Inferior parietal cortex (tissue), 1 donor: Measurements from ENCODE around the gene FOXL3.

Experiments
- DNase-seq: peaks from one replicate; pipeline ENCODE4 v3.0.0-alpha.2; 2016; ENCODE audit errors: extremely low spot score

The FOXL3 gene

DNA sequence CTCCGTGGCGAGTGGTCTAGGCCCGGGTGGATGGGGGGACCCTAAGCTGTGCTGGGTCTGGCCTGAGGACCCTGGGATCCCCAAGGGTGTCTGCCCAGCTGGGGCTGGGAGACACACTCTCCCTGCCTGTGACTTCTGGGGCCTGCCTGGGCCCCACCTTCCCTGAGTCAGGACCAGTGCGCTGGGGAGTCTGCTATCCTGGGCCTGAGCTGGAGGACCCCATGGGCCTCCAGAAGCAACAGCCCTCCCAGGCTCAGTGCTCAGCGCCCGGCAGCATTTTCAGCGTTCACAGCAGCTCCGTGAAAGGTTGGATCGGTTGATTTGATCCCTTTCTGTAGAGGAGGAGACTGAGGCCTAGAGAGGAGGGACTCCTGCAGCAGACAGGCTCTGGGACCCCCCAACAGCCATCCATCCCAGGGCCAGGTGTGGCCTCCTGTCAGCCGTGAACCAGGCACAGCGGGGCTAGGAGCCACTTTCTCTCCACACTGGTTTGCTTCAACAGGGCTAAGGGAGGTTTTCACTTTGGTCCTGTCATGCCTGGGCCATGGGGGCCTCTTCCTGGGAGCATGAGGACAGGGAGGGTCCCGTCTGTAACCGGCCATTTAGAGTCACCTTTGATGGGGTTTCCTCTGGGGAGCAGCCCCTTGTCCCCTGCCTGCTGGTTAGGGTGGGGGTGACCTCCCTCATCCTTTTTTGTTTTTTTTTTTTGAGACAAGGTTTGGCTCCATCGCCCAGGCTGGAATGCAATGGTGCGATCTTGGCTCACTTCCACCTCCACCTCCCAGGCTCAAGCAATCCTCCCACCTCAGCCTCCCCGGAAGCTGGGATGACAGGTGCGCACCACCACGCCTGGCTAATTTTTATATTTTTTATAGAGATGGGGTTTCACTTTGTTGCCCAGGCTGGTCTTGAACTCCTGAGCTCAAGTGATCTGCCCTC lies 12.4 kb downstream of the FOXL3 start:
- DNase-seq: no peak

- DNase-seq: no peak
These were observed 13.5 kb downstream of the FOXL3 start for GRCh38 chr7:303425-303824.

- no peak for DNase-seq
These were observed 14.1 kb downstream of the FOXL3 start for GRCh38 chr7:303884-304573.

GRCh38 chr7:304574-305409 lies 14.8 kb downstream of the FOXL3 start:
- DNase-seq: no peak

DNA sequence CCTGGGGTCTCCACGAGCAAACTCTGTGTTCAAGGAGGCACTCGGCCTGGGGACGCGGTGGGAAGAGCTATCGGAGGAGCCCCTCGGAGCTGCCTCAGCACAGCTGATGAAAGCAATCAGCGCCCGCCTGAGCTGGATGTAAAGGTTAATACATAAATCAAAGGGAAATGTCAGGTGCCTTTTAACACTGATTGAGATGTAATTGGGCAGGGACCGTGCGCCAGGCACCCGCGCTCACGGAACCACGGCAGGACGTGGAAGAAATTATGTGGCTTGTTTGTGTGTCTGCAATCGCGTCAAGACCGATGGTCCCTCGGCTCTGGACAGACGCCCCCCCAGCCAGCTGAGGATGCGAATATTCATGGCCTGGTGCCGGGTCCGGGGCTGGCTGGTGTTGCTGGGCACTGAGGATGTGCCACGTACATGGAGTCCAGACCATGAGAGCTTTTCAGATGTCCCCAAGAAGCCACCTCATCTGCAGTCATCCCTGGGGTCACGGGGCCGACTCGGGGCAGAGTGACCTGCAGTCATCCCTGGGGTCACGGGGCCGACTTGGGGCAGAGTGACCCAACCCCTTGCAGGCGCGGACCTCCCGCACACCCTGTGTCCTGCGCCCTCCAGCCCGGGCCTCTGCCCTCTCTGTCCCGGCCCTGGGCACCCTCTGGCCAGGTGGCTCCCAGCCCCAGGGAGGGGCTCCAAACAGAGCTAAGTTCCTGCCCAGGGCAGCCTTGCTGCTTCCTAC lies 15.6 kb downstream of the FOXL3 start:
- no peak for DNase-seq

DNA sequence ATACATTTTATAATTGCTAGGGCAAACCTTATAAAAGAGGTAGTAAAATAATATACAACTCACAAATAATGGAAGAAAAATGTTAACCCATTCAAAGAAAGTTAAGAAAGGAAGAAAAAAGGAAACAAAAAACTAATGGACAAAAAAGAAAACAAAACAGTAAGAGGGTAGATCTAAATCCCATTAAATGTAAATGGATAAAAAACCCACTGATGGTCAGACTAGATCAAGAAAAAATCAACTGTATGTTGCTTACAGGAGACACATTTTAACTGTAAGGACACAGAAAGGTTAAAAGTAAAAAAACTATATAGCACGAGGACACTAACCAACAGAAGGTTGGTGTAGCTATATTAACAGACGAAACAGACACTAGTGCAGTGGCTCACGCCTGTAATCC lies 18.0 kb downstream of the FOXL3 start:
- DNase-seq: no peak

DNA sequence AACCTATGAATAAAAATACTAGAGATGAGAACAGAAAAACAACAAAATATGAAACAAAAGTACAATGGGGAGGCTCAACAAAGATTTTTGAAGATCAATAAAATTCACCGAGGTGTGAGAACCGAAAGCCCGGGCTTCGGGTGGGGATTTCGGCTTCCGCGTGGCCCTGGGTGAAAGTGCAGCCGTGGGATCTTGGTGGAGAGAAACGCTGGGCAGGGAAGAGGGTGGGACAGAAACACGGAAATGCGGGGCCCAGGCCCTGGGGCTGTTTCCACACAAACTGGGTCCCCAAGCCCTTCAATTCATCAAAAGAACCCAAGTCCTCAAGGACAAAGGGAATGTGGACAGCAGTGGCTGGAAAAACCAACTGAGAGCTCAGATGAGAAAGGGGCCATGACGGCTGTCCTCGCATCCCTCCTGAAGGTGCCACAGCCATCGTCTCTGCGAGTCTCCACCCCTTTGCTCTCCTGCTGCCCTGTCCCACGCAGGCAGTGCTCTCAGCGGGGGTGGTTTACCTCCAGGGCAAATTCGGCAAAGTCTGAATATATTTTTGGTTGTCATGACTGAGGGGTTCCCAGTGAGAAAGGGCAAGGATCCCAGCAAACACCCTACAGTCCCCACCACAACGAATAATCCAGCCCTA lies 19.7 kb downstream of the FOXL3 start:
- no peak for DNase-seq

DNA sequence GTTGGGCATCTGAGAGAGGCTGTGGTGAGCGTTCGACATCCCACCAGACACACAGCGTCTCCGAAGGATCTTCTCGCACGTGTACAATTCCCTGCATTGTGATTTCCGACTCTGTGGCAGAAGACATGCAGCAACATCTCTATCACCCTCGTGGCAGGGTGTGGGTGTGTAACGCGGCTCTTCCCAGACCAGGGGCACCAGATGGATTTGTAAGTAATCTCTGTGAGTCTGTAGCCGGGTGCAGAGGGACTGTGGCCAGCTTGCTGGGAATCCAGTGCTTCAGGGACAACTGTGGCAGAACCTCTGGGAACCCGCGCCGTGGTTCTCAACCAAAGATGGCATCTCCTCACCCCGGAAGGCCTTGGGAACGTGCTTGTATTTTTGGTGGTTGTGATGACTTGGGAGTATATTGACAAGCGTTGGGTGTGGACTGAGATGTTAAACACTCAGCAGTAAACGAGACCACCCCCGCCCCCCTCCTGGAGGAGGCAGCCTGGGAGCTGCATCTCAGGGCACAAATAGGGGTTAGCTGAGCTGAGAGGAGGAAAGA lies 21.2 kb downstream of the FOXL3 start:
- no peak for DNase-seq

DNA sequence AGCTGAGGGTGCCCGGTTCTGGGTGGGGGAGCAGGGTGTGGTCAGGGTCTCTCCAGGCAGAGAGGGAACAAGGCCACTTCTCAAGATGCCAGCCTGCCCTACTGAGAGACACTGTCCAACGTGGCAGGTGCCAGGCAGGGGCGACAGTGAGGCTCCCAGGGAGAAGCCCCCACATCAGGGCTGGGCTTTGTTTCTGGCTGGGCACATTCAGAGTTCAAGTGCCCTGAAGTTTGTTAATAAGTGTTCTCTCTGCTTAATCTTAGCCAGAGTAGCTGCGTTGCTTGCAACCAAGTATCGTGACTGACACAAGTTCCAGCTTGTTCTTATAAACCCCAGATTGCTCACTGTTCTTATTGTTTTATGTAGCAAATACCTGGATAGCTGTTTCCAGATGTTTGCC lies 21.8 kb downstream of the FOXL3 start:
- DNase-seq: no peak

- DNase-seq: no peak
These were observed 22.5 kb downstream of the FOXL3 start for GRCh38 chr7:312424-312823.

DNA sequence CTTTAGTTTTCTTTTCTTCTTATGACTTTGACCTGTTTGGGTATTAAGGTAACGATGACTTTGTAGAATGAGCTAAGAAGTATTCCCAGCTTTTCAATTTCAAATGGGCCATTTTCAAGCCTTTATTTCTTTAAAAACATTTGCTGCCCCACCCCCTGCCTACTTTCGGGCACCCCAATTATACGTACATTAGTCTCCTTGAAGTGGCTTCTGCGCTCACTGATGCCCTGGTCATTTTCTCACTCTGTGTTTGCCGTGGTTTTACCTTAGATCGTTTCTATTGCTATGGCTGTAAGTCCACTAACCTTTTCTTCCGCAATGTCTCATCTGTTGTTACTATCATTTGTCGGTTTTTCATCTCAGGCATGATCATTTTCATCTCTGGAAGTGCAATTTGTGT lies 24.9 kb downstream of the FOXL3 start:
- DNase-seq: no peak

- DNase-seq: no peak
These were observed 25.7 kb downstream of the FOXL3 start for GRCh38 chr7:315516-316265.

GRCh38 chr7:317643-318405 lies 27.9 kb downstream of the FOXL3 start:
- no peak for DNase-seq

DNA sequence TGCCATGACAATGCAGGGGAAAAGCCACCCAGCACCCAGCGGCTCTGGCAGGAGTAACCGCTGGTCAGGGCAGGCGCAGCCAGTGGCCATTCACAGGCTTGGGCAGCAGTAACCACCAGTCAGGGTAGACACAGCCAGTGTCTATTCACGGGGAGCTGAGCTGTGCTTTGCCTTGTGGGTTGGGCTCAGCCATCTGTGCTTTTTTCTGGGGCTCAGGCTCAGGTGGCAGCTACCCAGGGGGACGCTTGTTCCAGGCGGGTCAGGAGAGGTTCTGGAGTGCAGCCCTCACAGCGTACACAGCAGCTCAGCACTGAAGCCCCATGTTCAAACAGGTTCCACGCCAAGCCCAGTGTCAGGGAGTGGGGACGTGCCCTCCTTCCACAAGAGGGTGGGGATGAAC lies 28.5 kb downstream of the FOXL3 start:
- no peak for DNase-seq

- DNase-seq: no peak
These were observed 29.1 kb downstream of the FOXL3 start for GRCh38 chr7:318878-319661.

GRCh38 chr7:320297-320696 lies 30.3 kb downstream of the FOXL3 start:
- no peak for DNase-seq

DNA sequence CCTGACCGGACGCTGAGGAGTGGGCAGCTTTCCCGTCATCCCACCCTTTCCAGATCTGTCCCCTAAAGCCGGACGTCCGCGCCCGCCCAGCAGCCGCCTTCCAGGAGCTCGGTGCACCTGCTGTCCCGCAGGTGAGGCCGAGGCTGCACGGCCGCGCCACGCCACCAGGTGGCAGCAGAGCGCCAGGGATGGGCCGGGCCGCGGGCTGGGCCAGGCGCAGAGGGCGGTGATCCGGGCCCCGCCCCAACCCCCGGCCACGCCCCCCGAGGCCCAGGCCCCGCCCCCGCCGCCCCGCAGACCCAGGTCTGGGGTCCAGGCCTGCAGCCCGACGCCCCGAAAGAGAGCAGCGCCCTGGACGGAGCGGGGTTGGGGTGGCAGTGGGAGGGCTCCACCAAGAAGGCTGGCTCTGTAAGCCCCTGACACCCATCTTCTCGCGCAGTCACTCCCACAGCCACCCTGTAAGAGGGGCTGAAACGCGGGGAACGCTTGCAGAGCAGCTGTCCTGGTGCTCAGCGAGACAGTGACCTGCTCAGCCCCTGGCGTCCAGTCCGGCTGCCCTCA lies 32.2 kb downstream of the FOXL3 start:
- DNase-seq: peak; percentile 58

- no peak for DNase-seq
These were observed 32.7 kb downstream of the FOXL3 start for GRCh38 chr7:322708-323111.
